ENCODE measurements around the gene PRSS38.

Gene PRSS38

GRCh38 chr1:227770812-227771211 lies 44.7 kb upstream of the PRSS38 start:
- CTCF ChIA-PET: interaction anchor here (1.2 kb wide), 1 partner anchor 8 kb away, joined by 3 read pairs; no protein-coding TSS in a partner anchor

GRCh38 chr1:227771326-227771725 lies 44.1 kb upstream of the PRSS38 start:
- Histone ChIP-seq H3K9me3 (ENCODE audit: control insufficient read depth, insufficient read depth, low read depth, low read length) (no peaks in the 10 kb centered on the region), H3K27ac (ENCODE audit: extremely low read depth, low read depth, low read length) (no peak overlapping the region), H3K36me3 (ENCODE audit: control insufficient read depth in 2 of 2, insufficient read depth in 1 of 2, low read length in 2 of 2) (peaks cover 18 to 92% of the 10 kb centered on the region in 2 experiments), H3K4me3 (ENCODE audit: low read depth, low read length) (no peak overlapping the region), H3K4me1 (ENCODE audit: control insufficient read depth, insufficient read depth, low read length) (no peaks in the 10 kb centered on the region)
- ChIA-PET POLR2A (no interaction called here), CTCF (interaction anchor here (1.2 kb wide), 1 partner anchor 9 kb away, joined by 3 read pairs; no protein-coding TSS in a partner anchor)
- TF ChIP-seq ZNF132 (tag by site-specific recombination; IDR thresholded peaks at IDR 0.05; ENCODE audit: borderline replicate concordance) (no peak), ZNF202 (tag by site-specific recombination; IDR thresholded peaks at IDR 0.05; ENCODE audit: borderline replicate concordance) (no peak), KLF1 (tag by site-specific recombination; IDR thresholded peaks at IDR 0.05) (no peak), ZNF830 (tag by site-specific recombination; IDR thresholded peaks at IDR 0.05; ENCODE audit: low read depth) (no peak), MEIS1 (CRISPR knock-in tag; IDR thresholded peaks at IDR 0.05; ENCODE audit: borderline replicate concordance) (no peak), ZEB2 (tag by site-specific recombination; IDR thresholded peaks at IDR 0.05) (no peak), ZNF600 (tag by site-specific recombination; IDR thresholded peaks at IDR 0.05) (no peak), GLIS1 (tag by site-specific recombination; IDR thresholded peaks at IDR 0.05) (no peak), IKZF3 (tag by site-specific recombination; IDR thresholded peaks at IDR 0.05) (no peak), GLIS2 (tag by site-specific recombination; IDR thresholded peaks at IDR 0.05) (no peak), SP7 (tag by site-specific recombination; IDR thresholded peaks at IDR 0.05) (no peak)
- TF ChIP-seq, protein P1, sequence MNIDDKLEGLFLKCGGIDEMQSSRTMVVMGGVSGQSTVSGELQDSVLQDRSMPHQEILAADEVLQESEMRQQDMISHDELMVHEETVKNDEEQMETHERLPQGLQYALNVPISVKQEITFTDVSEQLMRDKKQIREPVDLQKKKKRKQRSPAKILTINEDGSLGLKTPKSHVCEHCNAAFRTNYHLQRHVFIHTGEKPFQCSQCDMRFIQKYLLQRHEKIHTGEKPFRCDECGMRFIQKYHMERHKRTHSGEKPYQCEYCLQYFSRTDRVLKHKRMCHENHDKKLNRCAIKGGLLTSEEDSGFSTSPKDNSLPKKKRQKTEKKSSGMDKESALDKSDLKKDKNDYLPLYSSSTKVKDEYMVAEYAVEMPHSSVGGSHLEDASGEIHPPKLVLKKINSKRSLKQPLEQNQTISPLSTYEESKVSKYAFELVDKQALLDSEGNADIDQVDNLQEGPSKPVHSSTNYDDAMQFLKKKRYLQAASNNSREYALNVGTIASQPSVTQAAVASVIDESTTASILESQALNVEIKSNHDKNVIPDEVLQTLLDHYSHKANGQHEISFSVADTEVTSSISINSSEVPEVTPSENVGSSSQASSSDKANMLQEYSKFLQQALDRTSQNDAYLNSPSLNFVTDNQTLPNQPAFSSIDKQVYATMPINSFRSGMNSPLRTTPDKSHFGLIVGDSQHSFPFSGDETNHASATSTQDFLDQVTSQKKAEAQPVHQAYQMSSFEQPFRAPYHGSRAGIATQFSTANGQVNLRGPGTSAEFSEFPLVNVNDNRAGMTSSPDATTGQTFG (tag by site-specific recombination; IDR thresholded peaks at IDR 0.05; ENCODE audit: borderline replicate concordance): no peak

More at GRCh38 chr1:227770812-227771211, 44.7 kb upstream of the PRSS38 start:
- H3K4me3 ChIP-seq (ENCODE audit: low read depth, low read length): no peak overlapping the region
- no peak overlapping the region for H3K27ac ChIP-seq (ENCODE audit: extremely low read depth, low read depth, low read length)
- no peaks in the 10 kb centered on the region for H3K4me1 ChIP-seq (ENCODE audit: control insufficient read depth, insufficient read depth, low read length)
- POLR2A ChIA-PET: no interaction called here
- H3K36me3 ChIP-seq (ENCODE audit: control insufficient read depth in 2 of 2, insufficient read depth in 1 of 2, low read length in 2 of 2): peaks cover 14 to 92% of the 10 kb centered on the region in 2 experiments
- TF ChIP-seq, protein P2, sequence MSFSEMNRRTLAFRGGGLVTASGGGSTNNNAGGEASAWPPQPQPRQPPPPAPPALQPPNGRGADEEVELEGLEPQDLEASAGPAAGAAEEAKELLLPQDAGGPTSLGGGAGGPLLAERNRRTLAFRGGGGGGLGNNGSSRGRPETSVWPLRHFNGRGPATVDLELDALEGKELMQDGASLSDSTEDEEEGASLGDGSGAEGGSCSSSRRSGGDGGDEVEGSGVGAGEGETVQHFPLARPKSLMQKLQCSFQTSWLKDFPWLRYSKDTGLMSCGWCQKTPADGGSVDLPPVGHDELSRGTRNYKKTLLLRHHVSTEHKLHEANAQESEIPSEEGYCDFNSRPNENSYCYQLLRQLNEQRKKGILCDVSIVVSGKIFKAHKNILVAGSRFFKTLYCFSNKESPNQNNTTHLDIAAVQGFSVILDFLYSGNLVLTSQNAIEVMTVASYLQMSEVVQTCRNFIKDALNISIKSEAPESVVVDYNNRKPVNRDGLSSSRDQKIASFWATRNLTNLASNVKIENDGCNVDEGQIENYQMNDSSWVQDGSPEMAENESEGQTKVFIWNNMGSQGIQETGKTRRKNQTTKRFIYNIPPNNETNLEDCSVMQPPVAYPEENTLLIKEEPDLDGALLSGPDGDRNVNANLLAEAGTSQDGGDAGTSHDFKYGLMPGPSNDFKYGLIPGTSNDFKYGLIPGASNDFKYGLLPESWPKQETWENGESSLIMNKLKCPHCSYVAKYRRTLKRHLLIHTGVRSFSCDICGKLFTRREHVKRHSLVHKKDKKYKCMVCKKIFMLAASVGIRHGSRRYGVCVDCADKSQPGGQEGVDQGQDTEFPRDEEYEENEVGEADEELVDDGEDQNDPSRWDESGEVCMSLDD (tag by site-specific recombination; IDR thresholded peaks at IDR 0.05): no peak
- TF ChIP-seq ZFHX2 (tag by site-specific recombination; conservative IDR thresholded peaks at IDR 0.05) (no peak), ZNF777 (tag by site-specific recombination; IDR thresholded peaks at IDR 0.05; ENCODE audit: borderline replicate concordance) (no peak), PATZ1 (tag by site-specific recombination; IDR thresholded peaks at IDR 0.05) (no peak), ZNF302 (tag by site-specific recombination; IDR thresholded peaks at IDR 0.05; ENCODE audit: low read depth) (no peak), ZNF660 (tag by site-specific recombination; IDR thresholded peaks at IDR 0.05) (no peak), ZNF621 (tag by site-specific recombination; IDR thresholded peaks at IDR 0.05) (no peak), ZFP69B (tag by site-specific recombination; IDR thresholded peaks at IDR 0.05) (no peak), ZNF548 (tag by site-specific recombination; IDR thresholded peaks at IDR 0.05) (no peak), MYNN (tag by site-specific recombination; IDR thresholded peaks at IDR 0.05; ENCODE audit: borderline replicate concordance) (no peak), ZNF843 (tag by site-specific recombination; IDR thresholded peaks at IDR 0.05) (no peak), ZNF324 (tag by site-specific recombination; IDR thresholded peaks at IDR 0.05) (no peak), KLF7 (tag by site-specific recombination; IDR thresholded peaks at IDR 0.05; ENCODE audit: borderline replicate concordance) (no peak), ZNF785 (tag by site-specific recombination; IDR thresholded peaks at IDR 0.05) (no peak), ZNF416 (tag by site-specific recombination; IDR thresholded peaks at IDR 0.05) (no peak), FEZF1 (tag by site-specific recombination; IDR thresholded peaks at IDR 0.05) (no peak)
- TF ChIP-seq, protein P3, sequence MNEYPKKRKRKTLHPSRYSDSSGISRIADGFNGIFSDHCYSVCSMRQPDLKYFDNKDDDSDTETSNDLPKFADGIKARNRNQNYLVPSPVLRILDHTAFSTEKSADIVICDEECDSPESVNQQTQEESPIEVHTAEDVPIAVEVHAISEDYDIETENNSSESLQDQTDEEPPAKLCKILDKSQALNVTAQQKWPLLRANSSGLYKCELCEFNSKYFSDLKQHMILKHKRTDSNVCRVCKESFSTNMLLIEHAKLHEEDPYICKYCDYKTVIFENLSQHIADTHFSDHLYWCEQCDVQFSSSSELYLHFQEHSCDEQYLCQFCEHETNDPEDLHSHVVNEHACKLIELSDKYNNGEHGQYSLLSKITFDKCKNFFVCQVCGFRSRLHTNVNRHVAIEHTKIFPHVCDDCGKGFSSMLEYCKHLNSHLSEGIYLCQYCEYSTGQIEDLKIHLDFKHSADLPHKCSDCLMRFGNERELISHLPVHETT (tag by site-specific recombination; IDR thresholded peaks at IDR 0.05): no peak
- TF ChIP-seq, protein P4, sequence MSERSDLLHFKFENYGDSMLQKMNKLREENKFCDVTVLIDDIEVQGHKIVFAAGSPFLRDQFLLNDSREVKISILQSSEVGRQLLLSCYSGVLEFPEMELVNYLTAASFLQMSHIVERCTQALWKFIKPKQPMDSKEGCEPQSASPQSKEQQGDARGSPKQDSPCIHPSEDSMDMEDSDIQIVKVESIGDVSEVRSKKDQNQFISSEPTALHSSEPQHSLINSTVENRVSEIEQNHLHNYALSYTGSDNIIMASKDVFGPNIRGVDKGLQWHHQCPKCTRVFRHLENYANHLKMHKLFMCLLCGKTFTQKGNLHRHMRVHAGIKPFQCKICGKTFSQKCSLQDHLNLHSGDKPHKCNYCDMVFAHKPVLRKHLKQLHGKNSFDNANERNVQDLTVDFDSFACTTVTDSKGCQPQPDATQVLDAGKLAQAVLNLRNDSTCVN (tag by site-specific recombination; optimal IDR thresholded peaks at IDR 0.05): no peak
- no peaks in the 10 kb centered on the region for H3K9me3 ChIP-seq (ENCODE audit: control insufficient read depth, insufficient read depth, low read depth, low read length)
